WTC11 (cell line): Measurements from ENCODE around the gene KRT79. TPM values are rescaled to one million over a fixed set of nuclear protein-coding genes. Genes with fewer than 3 reads are reported as not detected.

Source experiments
- ATAC-seq: fragments of 200-7000 bp; cut with Tn5 transposase; 2 replicates; pipeline ENCODE4 v1.10.0; 2021; ENCODE audit warnings: mild to moderate bottlenecking, moderate library complexity
- CTCF ChIA-PET: fragments of 300-600 bp; sonication (Branson Sonifier 250); formaldehyde crosslinking; loops from one replicate; lab custom pipeline; 2021; ENCODE audit warnings: antibody characterized with exemption; lab: Charles Lee
- POLR2A ChIA-PET: fragments of 350-600 bp; sonication (Branson Sonifier 250); formaldehyde crosslinking; loops from one replicate; lab custom pipeline; 2021; ENCODE audit warnings: antibody characterized with exemption; lab: Charles Lee
- DNase-seq: peaks from one replicate; pipeline ENCODE4 v3.0.0; 2021; ENCODE audit warnings: low spot score
- H3K27ac Mint-ChIP-seq: 2 replicates; pipeline ENCODE4 v1.8.0; 2021; ENCODE audit warnings: mixed read lengths
- H3K27me3 Mint-ChIP-seq: 2 replicates; pipeline ENCODE4 v1.8.0; 2021; ENCODE audit warnings: low read depth, mild to moderate bottlenecking, moderate library complexity, mixed read lengths
- H3K36me3 Mint-ChIP-seq: 2 replicates; pipeline ENCODE4 v1.8.0; 2021; ENCODE audit warnings: mixed read lengths
- H3K4me1 Mint-ChIP-seq: 2 replicates; pipeline ENCODE4 v1.8.0; 2022; ENCODE audit warnings: mixed read lengths
- H3K4me3 Mint-ChIP-seq: 2 replicates; pipeline ENCODE4 v1.8.0; 2021; ENCODE audit warnings: mild to moderate bottlenecking, moderate library complexity, mixed read lengths
- H3K9me3 Mint-ChIP-seq: 2 replicates; pipeline ENCODE4 v1.8.0; 2021; ENCODE audit warnings: mixed read lengths
- ATF6 ChIP-seq: sonication (generic); formaldehyde crosslinking; IDR thresholded peaks from 2 replicates; pipeline ENCODE4 v1.8.1; 2023; ENCODE audit warnings: mild to moderate bottlenecking, missing genetic modification reagents
- CREM ChIP-seq: sonication (generic); formaldehyde crosslinking; IDR thresholded peaks from 2 replicates; pipeline ENCODE4 v1.8.1; 2022; ENCODE audit warnings: mild to moderate bottlenecking, missing genetic modification reagents, moderate library complexity
- CTCF ChIP-seq: fragments of 200-600 bp; IDR thresholded peaks from 2 replicates; pipeline ENCODE4 v1.8.0; 2022; ENCODE audit warnings: antibody characterized with exemption
- ETV6 ChIP-seq: sonication (generic); formaldehyde crosslinking; IDR thresholded peaks from 2 replicates; pipeline ENCODE4 v1.8.1; 2022; ENCODE audit warnings: mild to moderate bottlenecking, missing genetic modification reagents
- FOXJ3 ChIP-seq: sonication (generic); formaldehyde crosslinking; IDR thresholded peaks from 2 replicates; pipeline ENCODE4 v1.9.0; 2021; ENCODE audit warnings: missing genetic modification reagents, mild to moderate bottlenecking, borderline replicate concordance
- HMGXB4 ChIP-seq: sonication (generic); formaldehyde crosslinking; IDR thresholded peaks from 2 replicates; pipeline ENCODE4 v1.8.1; 2023; ENCODE audit warnings: mild to moderate bottlenecking, moderate library complexity, missing genetic modification reagents
- JUN ChIP-seq: sonication (generic); formaldehyde crosslinking; IDR thresholded peaks from 2 replicates; pipeline ENCODE4 v1.8.0; 2023; ENCODE audit warnings: mild to moderate bottlenecking, missing genetic modification reagents
- RORB ChIP-seq: fragments of 250-450 bp; sonication (Bioruptor Pico); IDR thresholded peaks from 2 replicates; pipeline ENCODE4 v1.9.0; 2021; ENCODE audit warnings: mild to moderate bottlenecking
- TCF7 ChIP-seq: sonication (generic); formaldehyde crosslinking; IDR thresholded peaks from 2 replicates; pipeline ENCODE4 v1.8.0; 2022; ENCODE audit warnings: mild to moderate bottlenecking, low read depth, missing genetic modification reagents, moderate library complexity
- TEAD1 ChIP-seq: sonication (generic); formaldehyde crosslinking; IDR thresholded peaks from 2 replicates; pipeline ENCODE4 v1.8.0; 2022; ENCODE audit warnings: mild to moderate bottlenecking, missing genetic modification reagents
- TEAD4 ChIP-seq: sonication (generic); formaldehyde crosslinking; IDR thresholded peaks from 2 replicates; pipeline ENCODE4 v1.8.0; 2022; ENCODE audit warnings: mild to moderate bottlenecking, missing genetic modification reagents
- ZNF121 ChIP-seq: sonication (generic); formaldehyde crosslinking; IDR thresholded peaks from 2 replicates; pipeline ENCODE4 v1.8.0; 2023; ENCODE audit warnings: missing genetic modification reagents
- ZNF423 ChIP-seq: fragments of 250-450 bp; sonication (Bioruptor Pico); IDR thresholded peaks from 2 replicates; pipeline ENCODE4 v2.1.2; 2022; ENCODE audit warnings: mild to moderate bottlenecking, moderate library complexity
- ZNF512 ChIP-seq: sonication (generic); formaldehyde crosslinking; IDR thresholded peaks from 2 replicates; pipeline ENCODE4 v1.8.1; 2022; ENCODE audit warnings: missing genetic modification reagents, borderline replicate concordance
- ZSCAN18 ChIP-seq: fragments of 250-450 bp; sonication (Bioruptor Pico); IDR thresholded peaks from 2 replicates; pipeline ENCODE4 v2.1.2; 2022; ENCODE audit warnings: mild to moderate bottlenecking, moderate library complexity
- total RNA-seq: library from RNA; stranded (reverse); gene quantifications from 3 replicates; pipeline ENCODE4 v1.2.3, GENCODE V29; 2021

Gene KRT79
- total RNA-seq, 1 experiment from 2014 or later = not detected

- Mint-ChIP-seq H3K4me1 (peaks cover 16% of the 10 kb centered on the region), H3K9me3 (no peaks in the 10 kb centered on the region), H3K36me3 (no peaks in the 10 kb centered on the region), H3K4me3 (no peak overlapping the region)
- CTCF ChIA-PET = interaction anchor here (0.7 to 2.9 kb wide), 20 partner anchors 9 to 413 kb away, joined by 3 to 83 read pairs (median 6); partner anchors contain the start of gene EIF4B
- ATAC-seq = no peak
- TF ChIP-seq ETV6 = no peak
- no peak for TF ChIP-seq ZSCAN18 (CRISPR knock-in tag)
- no peak for TF ChIP-seq ZNF512 (CRISPR knock-in tag)
- no peak for TF ChIP-seq RORB (CRISPR knock-in tag)
- TF ChIP-seq JUN (CRISPR knock-in tag) = no peak
- TF ChIP-seq ATF6 = no peak
- TF ChIP-seq TEAD1 (CRISPR knock-in tag) = no peak
- TF ChIP-seq ZNF121 = no peak
- TF ChIP-seq, all 79 proteins: peak for 0
- DNase-seq = no peak
- Mint-ChIP-seq H3K27ac (no peak overlapping the region), H3K27me3 (peaks cover 26% of the 10 kb centered on the region)
- POLR2A ChIA-PET = no interaction called here
Measured at GRCh38 chr12:52871291-52872039, 37.4 kb upstream of the KRT79 start.

- Mint-ChIP-seq H3K27ac (no peak overlapping the region), H3K4me3 (no peak overlapping the region), H3K9me3 (no peaks in the 10 kb centered on the region), H3K4me1 (peaks cover 16% of the 10 kb centered on the region)
- TF ChIP-seq FOXJ3 (no peak), TEAD4 (no peak), CREM (CRISPR knock-in tag) (no peak), HMGXB4 (CRISPR knock-in tag) (no peak), ZNF423 (CRISPR knock-in tag) (peak; percentile 8; the same call in 1 of the 2 replicates), CTCF (peak; percentile 86), ZNF512 (CRISPR knock-in tag) (no peak), TCF7 (CRISPR knock-in tag) (no peak)
- TF ChIP-seq, all 79 proteins: peak for 2
- Mint-ChIP-seq H3K27me3 (peaks cover 26% of the 10 kb centered on the region), H3K36me3 (no peaks in the 10 kb centered on the region)
- ATAC-seq (peak; percentile 74), DNase-seq (peak; percentile 90)
- ChIA-PET POLR2A (interaction anchor here (1.0 kb wide), 1 partner anchor 287 kb away, joined by 3 read pairs; no protein-coding TSS in a partner anchor), CTCF (interaction anchor here (0.5 to 2.9 kb wide), 144 partner anchors 9 to 789 kb away, joined by 3 to 83 read pairs (median 4); partner anchors contain the start of genes EIF4B, KRT4, KRT71 and KRT72)
Measured at GRCh38 chr12:52870361-52871290, 36.5 kb upstream of the KRT79 start.
